Neuron (in vitro differentiated cells): Measurements from ENCODE around the gene CCDC60.

Source experiments
- H2AFZ ChIP-seq: one replicate; pipeline ENCODE4 v1.6.1; 2013; ENCODE audit warnings: low read depth, mild to moderate bottlenecking, inconsistent platforms, low read length, moderate library complexity
- H3K27me3 ChIP-seq: one replicate; pipeline ENCODE4 v1.6.1; 2013; ENCODE audit warnings: low read length; ENCODE audit not compliant: insufficient read depth
- H3K36me3 ChIP-seq: one replicate; pipeline ENCODE4 v1.6.1; 2013; ENCODE audit warnings: low read length; ENCODE audit not compliant: insufficient read depth
- H3K4me1 ChIP-seq: one replicate; pipeline ENCODE4 v1.6.1; 2013; ENCODE audit warnings: low read length; ENCODE audit not compliant: insufficient read depth
- H3K4me3 ChIP-seq: 2 replicates; pipeline ENCODE4 v1.5.1; 2013; ENCODE audit warnings: mild to moderate bottlenecking, low read length, moderate library complexity
- H3K9me3 ChIP-seq: one replicate; pipeline ENCODE4 v1.6.1; 2013; ENCODE audit warnings: low read length

Gene CCDC60

DNA sequence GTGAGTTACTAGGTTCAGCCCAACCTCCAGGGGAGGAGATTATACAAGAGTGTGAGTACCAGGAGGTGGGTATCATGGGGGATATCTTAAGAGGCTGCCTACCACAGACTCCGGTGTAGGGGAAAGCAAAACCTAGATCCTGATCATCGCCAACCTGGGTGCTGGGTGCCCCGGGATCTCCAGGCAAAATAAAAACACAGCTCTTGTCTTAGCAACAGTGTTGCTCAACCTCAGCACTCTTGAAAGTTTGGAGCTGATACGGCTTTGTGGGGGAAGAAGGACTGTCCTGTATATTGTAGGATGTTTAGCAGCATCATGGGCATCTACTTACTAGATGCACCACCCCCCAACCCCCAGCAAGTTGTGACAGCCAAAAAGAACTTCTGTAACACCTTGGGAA, 74.5 kb downstream of the CCDC60 start:
- H3K27me3 ChIP-seq = no peaks in the 10 kb centered on the region
- no peaks in the 10 kb centered on the region for H3K4me1 ChIP-seq
- no peaks in the 10 kb centered on the region for H3K36me3 ChIP-seq
- no peaks in the 10 kb centered on the region for H3K9me3 ChIP-seq
- H2AFZ ChIP-seq = no peak overlapping the region
- H3K4me3 ChIP-seq = no peak overlapping the region

DNA sequence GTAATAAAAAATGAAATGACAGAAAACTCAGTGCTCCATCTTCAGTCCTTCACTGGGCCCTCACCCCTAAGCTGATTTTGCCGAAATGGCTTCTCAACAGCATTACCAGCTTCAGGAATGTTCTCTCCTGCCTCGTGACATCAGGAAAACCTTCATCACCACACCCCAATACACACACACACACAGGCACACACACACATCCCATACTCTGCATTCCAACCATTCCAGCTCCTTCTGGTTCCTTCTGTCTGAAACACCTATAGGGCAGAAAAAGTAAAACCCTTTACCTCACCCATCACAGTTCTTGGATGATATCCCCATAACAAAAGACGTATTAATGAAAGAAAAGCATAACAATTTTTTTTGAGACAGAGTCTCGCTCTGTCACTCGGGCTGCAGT, 75.9 kb downstream of the CCDC60 start:
- no peaks in the 10 kb centered on the region for H3K4me1 ChIP-seq
- H3K36me3 ChIP-seq = no peaks in the 10 kb centered on the region
- H3K27me3 ChIP-seq = no peaks in the 10 kb centered on the region
- no peak overlapping the region for H3K4me3 ChIP-seq
- H3K9me3 ChIP-seq = no peaks in the 10 kb centered on the region
- H2AFZ ChIP-seq = no peak overlapping the region

DNA sequence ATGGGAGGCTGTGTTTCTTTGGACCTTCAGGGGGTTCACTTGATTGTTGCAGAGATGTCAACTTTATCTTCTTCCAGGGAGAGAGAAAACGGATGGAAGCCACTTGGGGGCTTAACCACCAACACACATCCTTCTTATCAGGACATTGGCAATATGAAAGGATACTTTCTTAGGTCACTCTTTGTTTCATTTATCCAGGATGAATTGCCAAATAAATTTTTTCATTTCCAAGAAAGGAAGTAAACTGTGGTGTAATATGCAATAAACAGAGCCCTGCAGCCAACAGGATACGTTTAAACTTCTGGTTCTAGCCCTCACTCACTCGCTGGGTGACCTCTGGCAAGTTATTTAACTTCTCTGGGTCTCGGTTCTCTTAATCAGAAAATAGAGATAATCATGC, 77.8 kb downstream of the CCDC60 start:
- H3K9me3 ChIP-seq = no peaks in the 10 kb centered on the region
- H3K4me1 ChIP-seq = no peaks in the 10 kb centered on the region
- no peaks in the 10 kb centered on the region for H3K27me3 ChIP-seq
- no peaks in the 10 kb centered on the region for H3K36me3 ChIP-seq
- no peak overlapping the region for H3K4me3 ChIP-seq
- no peak overlapping the region for H2AFZ ChIP-seq

DNA sequence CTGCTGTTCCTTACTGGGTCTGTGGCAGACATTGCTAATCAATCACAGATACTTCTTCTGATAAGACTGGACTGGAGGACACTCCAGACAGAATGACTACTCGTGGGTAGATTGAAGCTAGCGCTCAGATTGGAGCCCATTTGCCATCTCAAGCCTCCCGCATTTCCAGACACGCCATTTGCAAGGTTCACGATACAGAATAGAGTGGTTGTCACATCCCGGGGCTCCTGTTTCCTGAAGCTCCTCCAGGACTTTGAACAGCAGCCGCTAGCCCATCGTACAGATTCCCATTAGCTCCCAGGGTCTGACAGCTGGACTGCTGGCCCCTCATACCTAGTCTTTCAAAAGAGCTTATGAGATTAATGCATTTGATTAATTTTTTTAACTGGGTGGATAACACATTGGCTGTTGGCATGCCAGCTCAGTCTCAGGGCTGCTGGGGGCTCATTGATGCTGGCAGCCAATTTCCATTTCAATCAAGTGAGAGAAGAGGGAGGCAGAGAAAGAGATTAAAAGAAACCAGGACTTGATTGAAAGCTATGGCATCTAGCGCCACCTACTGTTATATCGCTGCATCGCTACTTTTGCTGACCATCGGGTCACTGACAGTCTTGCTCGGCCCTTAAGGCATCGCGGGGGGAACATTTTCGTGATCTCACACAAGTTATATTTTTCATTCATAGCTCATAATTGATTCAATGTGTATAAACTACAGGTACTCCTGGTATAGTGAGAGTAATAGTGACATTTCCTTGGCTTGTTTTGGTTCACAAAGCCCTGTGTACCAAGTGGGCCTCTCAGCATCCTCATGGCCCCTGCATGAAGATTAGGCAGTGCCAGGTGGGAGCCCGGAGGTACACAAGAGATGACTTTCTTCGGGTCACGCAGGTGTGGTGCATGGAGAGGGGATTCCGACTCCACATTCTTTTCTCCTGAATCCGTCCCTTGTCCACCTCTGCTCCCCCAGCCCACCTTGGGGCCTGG, 78.6 kb downstream of the CCDC60 start:
- Histone ChIP-seq H3K27me3 (no peaks in the 10 kb centered on the region), H2AFZ (no peak overlapping the region), H3K36me3 (no peaks in the 10 kb centered on the region), H3K4me3 (no peak overlapping the region), H3K9me3 (no peaks in the 10 kb centered on the region), H3K4me1 (no peaks in the 10 kb centered on the region)

DNA sequence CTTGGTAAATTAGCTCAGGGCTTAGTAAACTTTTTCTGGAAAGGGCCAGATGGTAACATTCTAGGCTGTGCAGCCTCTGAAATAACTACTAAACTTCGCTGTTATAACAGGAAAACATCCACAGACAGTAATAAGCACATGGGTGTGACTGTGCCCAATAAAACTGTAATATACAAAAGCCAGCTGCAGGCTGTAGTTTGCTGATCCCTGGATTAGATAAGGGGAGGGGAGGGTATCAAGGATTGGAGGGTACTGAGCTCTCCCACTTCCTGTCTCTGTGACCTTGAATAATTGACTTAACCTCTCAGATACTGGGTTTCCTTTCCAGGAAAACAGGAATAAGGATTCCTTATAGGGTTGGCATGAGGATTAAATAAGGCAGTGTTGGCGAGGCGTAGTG, 81.2 kb downstream of the CCDC60 start:
- Histone ChIP-seq H3K27me3 (no peaks in the 10 kb centered on the region), H3K36me3 (no peaks in the 10 kb centered on the region), H3K4me1 (no peaks in the 10 kb centered on the region), H2AFZ (no peak overlapping the region), H3K9me3 (no peaks in the 10 kb centered on the region), H3K4me3 (no peak overlapping the region)

DNA sequence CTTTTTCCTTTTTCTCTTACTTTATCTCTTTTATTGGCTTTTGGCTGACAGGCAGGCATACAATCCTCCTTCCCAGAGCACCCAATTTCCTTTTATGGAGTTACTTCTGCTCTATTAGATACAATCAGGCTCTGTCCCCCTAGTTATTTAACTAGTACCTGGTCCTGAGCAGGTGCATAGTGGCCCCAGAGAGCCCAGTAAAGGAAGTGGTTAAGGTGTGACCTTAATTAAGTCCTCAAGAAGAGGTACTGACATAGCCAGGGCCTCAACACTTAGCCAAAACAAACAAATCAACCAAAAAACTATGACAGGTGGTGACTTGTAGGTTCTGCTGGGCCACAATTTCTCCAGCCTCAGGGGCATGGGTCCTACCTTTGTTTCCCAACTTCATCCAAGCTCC, 82.9 kb downstream of the CCDC60 start:
- Histone ChIP-seq H3K27me3 (no peaks in the 10 kb centered on the region), H3K9me3 (no peaks in the 10 kb centered on the region), H3K4me3 (no peak overlapping the region), H3K4me1 (no peaks in the 10 kb centered on the region), H3K36me3 (no peaks in the 10 kb centered on the region), H2AFZ (no peak overlapping the region)

DNA sequence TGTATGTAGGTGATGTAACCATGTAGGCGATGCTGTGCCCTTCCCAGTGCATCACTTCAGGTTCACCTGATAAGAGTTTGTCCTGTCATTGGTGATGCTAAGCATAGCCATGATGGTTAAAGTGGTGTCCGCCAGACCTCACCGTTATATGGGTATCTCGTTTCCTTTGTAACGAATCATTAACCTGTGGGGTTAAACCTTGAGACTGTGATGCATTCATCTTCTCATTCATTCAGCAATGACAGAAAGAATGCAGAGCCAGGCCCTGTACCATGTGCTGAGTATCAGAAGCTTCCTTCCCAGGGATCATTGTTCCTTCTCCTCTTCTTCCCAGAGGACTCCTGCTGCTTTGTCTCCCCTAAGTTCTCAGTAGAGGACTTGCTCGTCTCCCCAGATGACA, 84.9 kb downstream of the CCDC60 start:
- Histone ChIP-seq H3K27me3 (no peaks in the 10 kb centered on the region), H2AFZ (no peak overlapping the region), H3K4me1 (no peaks in the 10 kb centered on the region), H3K4me3 (no peak overlapping the region), H3K36me3 (no peaks in the 10 kb centered on the region), H3K9me3 (no peaks in the 10 kb centered on the region)

DNA sequence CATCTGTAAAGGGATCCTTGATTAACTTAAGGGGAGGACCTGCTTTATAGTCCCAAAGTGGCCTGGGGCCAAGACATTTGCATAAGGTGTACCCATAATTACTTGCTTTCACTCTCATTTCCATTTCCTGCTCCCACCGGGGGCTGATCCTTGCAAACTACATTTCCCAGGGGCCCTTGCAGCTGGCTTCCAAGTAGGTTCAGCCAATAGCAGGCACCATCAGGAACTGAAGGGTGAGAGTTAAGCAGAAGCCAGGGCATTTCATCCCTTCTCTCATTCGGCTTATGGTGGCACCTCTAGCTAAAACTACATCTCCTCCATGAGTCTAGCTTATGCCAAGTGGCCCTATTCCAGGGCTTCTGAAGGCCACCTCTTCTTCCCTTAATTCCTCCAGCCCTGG, 88.8 kb downstream of the CCDC60 start:
- Histone ChIP-seq H3K4me1 (no peaks in the 10 kb centered on the region), H3K4me3 (no peak overlapping the region), H3K27me3 (no peaks in the 10 kb centered on the region), H2AFZ (no peak overlapping the region), H3K9me3 (no peaks in the 10 kb centered on the region), H3K36me3 (no peaks in the 10 kb centered on the region)

DNA sequence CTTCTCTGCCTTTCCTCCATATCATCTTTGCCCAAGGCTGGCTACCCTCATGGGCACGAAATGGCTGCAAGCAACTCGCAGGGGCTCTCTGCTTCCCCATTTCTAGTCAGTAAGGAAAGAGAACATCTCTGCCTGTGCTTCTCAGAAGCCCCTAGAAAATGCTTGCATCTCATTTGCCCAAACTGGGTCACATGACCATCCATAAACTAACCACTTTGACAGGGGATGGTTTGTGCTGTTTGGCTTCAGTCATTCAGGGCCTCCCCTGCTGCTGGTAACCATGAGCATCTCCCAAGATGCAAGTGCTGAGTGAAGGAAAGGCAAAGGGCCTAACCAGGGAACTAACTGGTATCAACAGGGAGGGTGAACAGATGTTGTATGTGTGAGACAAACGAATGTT, 91.1 kb downstream of the CCDC60 start:
- H3K36me3 ChIP-seq = no peaks in the 10 kb centered on the region
- no peak overlapping the region for H3K4me3 ChIP-seq
- H3K27me3 ChIP-seq = no peaks in the 10 kb centered on the region
- no peak overlapping the region for H2AFZ ChIP-seq
- no peaks in the 10 kb centered on the region for H3K4me1 ChIP-seq
- no peaks in the 10 kb centered on the region for H3K9me3 ChIP-seq

DNA sequence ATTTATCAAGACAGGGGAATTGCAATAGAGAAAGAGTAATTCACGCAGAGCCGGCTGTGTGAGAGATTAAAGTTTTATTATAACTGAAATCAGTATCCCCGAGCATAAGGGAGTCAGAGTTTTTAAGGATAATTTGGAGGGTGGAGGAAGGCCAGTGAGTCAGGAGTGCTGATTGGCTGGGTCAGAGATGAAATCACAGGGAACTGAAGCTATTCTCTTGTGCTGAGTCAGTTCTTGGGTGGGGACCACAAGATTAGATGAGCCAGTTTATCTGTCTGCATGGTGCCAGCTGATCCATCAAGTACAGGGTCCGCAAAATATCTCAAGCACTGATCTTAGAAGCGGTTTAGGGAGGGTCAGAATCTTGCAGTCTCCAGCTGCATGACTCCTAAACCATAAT, 96.6 kb downstream of the CCDC60 start:
- no peaks in the 10 kb centered on the region for H3K36me3 ChIP-seq
- H3K4me3 ChIP-seq = no peak overlapping the region
- H3K9me3 ChIP-seq = no peaks in the 10 kb centered on the region
- H3K4me1 ChIP-seq = no peaks in the 10 kb centered on the region
- no peaks in the 10 kb centered on the region for H3K27me3 ChIP-seq
- H2AFZ ChIP-seq = no peak overlapping the region

DNA sequence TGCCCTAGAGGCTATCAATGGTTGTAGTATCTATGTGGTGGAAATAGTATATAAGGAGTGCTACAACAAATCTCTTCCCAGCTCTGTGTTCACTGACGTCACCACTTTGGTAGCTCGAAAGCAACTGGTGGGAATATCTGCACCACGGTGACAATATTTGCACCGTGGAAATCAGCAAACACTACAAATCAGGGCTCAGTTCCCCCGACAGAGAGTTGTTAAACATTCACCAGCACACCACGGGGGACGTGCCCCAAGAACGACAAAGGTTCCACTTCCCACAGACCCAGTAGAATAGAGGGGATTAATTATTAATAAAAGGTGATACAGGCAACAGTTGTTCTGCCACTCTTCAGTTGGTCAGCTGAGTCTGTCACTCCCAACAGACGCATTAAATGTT, 98.4 kb downstream of the CCDC60 start:
- no peaks in the 10 kb centered on the region for H3K4me1 ChIP-seq
- H3K36me3 ChIP-seq = no peaks in the 10 kb centered on the region
- H3K4me3 ChIP-seq = no peak overlapping the region
- no peak overlapping the region for H2AFZ ChIP-seq
- no peaks in the 10 kb centered on the region for H3K9me3 ChIP-seq
- no peaks in the 10 kb centered on the region for H3K27me3 ChIP-seq

DNA sequence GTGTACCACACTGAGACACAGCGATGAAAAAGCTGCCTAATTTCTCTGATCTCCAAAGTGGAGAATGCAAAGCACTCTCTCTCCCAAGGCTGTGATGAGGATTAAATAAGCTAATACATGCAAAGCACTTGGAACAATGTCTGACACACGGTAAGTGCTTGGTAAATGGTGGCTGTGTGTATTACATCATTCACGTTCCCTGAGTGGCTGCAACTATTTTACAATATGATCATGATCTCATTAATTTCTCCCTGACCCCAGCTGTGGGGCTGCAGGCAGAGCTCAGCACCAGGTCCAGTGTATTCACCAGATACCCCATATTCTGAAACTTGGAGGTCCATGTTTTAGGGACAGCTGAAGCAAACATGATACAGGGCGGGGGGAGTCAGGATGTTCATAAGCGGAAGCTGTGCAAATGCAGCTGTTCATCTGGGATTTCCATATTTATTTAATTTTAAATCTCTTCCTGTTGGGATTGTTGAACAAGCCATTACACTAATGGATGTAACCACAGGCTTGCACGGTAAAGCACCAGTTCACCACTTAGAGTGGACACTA, 106.4 kb downstream of the CCDC60 start:
- H2AFZ ChIP-seq = no peak overlapping the region
- H3K4me1 ChIP-seq = no peaks in the 10 kb centered on the region
- no peak overlapping the region for H3K4me3 ChIP-seq
- no peaks in the 10 kb centered on the region for H3K9me3 ChIP-seq
- no peaks in the 10 kb centered on the region for H3K27me3 ChIP-seq
- H3K36me3 ChIP-seq = no peaks in the 10 kb centered on the region

DNA sequence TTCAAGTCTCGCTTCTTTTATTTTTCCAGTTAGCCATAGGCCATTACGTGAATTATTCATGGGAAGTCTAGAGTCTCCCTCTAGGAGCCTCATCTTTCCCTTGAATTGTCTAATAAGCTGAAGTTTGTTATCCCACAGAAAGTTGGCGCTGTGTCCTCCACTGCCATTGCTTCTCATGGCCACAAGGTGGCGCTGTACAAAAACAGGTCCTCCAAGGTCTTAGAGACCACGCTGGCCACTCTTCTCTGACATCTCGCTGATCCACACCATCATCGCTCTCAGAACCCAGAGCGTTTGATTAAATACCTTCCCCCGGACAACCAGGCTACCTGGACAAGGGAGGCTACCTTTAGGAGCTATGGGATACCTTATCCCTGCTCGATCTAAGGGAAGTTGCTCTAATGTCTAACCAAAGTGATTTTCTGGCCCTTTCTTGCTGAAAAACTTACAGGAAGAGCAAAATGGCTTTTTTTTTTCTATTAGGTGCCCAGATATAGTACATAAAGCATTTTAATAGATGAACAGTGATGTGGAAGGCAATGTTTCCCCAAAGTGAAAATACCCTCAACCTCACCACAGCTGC, 110.0 kb downstream of the CCDC60 start:
- Histone ChIP-seq H3K4me3 (no peak overlapping the region), H3K9me3 (no peaks in the 10 kb centered on the region), H2AFZ (no peak overlapping the region), H3K27me3 (no peaks in the 10 kb centered on the region), H3K4me1 (no peaks in the 10 kb centered on the region), H3K36me3 (no peaks in the 10 kb centered on the region)
